NCI-H1092 treated with DMSO at 0.1 percent for 48 hours (cell line): ENCODE data around the gene FIZ1.
"Not testable (repeated sequence)": the region's sequence is repeated elsewhere in the genome, so short reads cannot be mapped to it uniquely, and the experiment has no call there.

Experiments
- DNase-seq: peaks from one replicate; lab custom pipeline; 2025; lab: John Stamatoyannopoulos, UW

The FIZ1 gene

DNA sequence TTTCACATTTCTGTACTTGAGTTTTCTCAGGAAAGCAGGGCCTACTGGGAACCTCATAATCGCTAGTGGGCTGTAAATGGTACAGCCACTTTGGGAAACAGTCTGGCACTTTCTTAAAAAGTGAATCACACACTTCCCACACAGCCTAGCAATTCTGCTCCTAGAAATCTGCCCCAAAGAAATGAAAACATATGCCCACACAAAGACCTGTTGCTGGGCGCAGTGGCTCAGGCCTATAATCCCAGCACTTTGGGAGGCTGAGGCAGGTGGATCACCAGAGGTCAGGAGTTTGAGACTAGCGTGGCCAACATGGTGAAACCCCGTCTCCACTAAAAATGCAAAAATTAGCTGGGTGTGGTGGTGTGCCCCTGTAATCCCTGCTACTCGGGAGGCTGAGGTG, 29.8 kb downstream of the FIZ1 start:
- not testable (repeated sequence) for DNase-seq

DNA sequence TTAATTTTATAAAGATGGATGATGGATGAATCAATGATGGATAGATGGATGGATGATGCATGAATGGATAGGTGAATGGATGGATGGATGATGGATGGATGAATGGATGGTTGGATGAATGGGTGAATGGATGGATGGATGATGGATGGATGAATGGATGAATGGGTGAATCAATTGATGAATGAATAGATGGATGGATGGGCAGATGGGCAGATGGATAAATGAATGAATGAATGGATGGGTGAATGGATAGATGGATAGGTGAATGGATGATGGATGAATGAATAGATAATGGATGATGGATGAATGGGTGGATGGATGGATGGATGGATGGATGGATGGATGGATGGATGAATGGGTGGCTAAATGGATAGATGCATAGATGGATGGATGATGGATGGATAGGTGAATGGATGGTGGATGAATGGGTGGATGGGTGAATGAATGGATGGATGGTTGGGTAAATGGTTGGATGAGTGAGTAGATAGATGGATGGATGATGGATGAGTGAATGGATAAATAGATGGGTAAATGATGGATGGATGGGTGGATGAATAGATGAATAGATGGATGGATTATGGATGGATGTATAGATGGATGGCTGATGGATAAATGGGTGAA, 31.5 kb downstream of the FIZ1 start:
- DNase-seq: no peak

DNA sequence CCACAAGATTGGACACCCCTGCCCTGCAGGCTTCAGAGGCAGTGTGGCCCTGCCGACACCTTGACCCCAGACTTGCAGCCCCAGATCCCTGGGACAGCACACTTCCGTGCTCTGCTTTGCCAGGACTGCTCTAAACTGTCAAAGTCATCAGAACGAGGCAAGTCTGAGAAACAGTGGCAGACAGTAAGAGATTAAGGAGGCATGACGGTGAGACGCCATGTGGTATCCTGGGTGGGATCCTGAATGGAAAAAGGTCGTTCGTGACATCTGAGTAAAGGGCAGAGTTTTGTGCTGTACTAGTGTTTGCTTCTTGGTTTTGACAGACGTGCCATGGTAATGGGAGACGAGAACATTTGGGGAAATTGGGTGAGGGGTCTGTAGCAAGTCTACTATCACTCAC, 32.5 kb downstream of the FIZ1 start:
- DNase-seq: no peak

DNA sequence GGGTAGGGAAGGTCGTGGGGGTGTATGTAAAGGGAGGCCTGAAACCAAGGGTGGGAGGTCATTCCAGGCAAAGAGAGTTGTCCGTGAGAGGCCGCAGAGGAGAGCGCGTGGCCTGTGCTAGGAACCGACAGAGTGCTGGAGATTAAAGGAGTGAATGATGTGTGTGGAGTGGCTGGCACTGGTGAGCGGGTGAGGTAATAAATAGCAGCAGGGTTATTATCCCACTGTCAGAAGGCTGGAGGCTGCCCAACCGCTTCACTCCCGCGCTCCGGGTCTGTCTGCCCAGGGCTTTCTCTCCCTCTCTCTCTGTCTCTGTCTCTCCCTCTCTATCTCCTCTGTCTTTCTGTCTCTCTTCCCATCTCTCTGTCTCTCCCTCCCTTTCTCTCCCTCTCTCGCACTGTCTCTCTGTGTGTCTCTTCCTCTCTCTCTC, 36.0 kb downstream of the FIZ1 start:
- peak; percentile 71 for DNase-seq

DNA sequence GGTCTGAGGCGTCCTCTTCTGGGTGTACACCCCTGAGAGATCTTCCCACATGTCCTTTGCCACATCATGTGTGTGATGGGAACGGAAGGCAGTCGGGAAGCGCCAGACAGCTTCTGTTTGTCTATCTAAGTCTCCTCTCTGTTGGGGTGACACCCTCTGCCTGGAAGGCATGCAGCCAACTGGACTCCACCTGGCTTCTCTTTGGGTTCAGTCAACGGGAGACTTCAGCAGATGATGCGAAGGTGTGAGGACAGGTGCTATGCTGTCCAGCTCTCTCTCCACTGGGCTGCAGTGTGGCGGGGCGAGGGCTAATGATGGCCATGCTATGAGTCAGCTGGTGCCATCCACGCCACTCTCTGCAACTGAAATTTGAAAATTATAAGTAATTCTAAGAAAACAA, 39.6 kb downstream of the FIZ1 start:
- no peak for DNase-seq

DNA sequence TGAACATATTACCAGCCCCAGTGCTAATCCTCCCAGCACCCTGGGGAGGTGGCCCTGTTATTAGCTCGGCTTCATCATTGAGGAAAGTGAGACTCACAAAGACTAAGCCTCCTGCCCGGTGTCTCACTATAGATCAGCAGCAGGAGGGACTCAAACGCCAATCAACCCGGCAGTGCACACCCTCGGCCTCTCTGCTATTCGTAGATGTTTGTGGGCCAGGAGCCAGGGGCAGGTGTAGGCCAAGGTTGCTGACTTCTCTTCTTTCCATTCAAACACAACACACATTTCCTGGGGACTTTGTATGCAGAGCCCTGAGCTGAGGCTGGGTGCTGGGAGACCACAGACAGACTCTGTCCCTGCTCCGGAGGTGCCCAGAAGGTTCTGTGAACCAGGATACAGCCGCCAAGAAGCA, 44.6 kb downstream of the FIZ1 start:
- peak; percentile 23 for DNase-seq

DNA sequence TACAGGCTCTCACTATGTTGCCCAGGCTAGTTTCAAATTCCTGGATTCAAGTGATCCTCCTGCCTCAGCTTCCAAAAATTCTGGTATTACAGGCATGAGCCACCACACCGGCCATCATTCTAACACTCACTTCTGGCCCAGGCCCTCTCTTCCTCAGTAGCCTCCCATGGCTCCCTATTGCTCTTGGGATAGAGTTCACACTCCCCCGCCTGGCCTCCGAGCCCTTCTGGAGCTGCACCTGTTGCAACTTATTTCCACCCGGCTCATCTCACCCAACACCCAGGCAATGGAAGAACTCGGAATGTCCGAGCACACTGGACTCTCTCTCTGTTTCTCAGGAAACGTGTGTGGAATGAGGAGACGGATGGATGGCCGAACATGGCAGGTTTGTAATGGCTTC, 45.0 kb downstream of the FIZ1 start:
- DNase-seq: no peak

DNA sequence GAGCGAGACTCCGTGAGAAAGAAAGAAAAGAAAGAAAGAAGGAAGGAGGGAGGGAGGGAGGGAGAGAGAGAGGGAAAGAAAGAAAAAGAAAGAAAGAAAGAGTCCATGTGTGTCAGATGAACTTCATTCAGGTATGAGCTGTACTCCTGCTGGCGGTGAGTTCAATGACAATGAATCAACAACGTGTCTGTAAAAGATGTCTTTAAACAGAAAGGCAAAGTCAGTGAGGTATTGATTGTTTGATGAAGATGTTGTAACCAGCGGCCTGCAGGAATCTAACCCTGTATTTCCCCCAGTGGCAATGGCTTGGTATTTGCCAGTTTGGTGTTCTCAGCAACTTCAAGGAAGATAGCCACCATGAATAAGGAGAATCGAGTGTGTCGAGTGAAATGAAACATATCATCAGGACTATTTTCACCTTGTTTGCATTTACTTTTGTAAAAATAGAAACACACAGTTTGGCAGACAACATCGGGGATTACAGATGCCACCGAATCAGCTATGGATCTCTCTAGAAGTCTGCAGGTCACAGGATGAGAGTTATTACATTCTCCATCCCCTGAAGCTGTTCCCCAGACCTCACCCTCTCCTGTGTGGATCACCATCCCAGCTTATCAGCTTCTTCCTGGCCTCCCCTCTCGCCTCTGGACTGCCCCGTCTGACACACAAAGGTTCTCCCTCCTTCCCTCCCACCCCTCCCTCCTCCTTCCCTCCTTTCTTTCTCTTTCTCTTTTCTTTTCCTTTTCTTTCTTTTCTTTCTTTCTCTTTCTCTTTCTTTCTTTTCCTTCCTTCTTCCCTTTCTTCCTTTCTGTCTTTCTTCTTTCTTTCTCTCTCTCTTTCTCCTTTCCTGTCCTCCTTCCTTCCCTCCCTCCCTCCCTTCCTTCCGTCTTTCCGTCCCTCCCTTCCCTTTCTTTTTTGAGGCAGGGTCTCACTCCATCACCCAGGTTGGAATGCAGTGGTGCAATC, 45.8 kb downstream of the FIZ1 start:
- DNase-seq: no peak

DNA sequence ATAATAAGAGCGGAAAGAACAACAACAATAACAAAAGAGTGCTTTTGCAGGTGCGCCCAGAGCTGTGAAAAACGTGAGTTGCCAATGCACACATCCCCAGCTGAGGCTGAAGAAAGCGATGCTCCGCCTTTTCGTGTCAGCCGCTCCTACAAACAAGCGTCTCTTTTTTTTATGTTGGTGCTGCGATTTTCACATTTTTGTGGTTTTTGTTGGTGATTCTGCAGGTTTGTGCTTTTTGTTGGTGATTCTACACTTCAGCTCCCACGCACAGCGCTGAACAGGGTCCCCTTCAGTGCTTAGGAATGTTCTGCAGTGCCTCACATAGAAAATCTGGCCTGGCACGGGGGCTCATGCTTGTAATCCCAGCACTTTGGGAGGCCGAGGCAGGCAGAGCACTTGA, 46.7 kb downstream of the FIZ1 start:
- DNase-seq: no peak

DNA sequence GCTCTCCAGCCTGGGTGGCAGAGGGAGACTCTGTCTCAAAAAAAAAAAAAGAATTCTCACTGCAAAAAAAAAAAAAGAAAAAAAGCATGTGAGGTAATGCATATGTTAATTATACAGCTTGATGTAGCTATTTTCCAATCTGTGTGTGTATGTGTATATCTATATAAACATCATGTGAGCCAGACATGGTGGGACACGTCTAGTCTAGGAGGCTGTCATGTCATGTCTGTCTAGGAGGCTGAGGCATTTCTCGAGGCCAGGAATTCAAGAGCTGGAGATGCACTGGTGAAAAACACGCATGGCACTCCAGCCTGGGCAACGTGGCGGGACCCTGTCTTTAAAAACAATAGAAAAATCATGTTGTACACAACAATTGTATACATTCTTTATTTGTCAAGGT, 47.1 kb downstream of the FIZ1 start:
- DNase-seq: no peak

DNA sequence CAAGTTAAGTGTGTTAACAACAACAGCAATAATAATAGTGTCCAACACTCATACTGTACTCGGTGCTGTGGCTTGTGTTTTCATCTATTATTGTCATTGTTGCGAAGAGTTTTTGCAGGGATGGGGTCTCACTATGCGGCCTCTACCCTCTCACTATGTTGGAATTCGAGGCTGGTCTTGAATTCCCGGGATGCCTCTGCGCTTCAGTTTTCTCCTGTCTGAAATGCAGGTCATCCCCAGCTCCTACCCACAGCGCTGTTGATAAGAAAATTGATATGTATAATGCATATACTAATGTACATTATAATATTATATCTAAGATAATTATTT, 49.0 kb downstream of the FIZ1 start:
- no peak for DNase-seq

DNA sequence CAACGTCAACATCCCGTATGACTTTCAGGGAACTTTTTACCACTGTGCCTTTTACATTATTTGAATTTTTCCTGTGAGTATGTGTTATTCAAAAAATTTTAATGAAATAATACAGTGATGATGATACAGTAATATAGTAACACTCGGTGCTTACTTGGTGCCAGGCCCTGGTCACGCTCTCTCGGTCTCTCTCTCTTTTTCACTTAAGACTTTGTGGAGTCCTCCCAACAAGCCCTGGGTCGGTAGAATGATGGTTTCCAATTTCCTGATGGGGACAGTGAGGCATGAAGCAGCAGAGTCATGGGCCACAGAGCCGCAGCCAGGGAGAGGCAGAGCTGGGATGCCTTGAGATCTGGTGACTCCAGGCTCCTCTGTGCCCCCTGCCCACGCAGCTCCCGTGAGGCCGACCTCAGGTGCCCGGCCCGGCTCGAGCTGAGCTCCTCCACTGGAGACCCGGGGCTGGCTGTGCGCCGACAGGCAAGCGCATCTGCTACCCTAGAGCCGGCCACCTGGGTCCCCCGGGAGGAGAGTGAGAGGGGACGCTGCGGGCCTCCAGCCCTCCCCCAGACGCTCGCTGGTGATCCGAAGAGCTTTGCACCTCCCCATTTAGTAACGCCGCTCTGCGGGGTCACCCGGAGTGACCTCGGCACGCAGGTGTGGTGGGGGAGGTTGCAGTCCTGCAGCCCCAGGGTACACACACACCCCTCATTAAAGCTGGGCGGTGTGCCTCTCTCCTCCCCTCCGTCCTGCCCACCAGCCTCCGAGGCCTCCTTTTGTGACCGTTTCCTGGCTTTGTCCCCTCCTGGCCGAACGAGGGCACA, 49.6 kb downstream of the FIZ1 start:
- peak; percentile 57 for DNase-seq

DNA sequence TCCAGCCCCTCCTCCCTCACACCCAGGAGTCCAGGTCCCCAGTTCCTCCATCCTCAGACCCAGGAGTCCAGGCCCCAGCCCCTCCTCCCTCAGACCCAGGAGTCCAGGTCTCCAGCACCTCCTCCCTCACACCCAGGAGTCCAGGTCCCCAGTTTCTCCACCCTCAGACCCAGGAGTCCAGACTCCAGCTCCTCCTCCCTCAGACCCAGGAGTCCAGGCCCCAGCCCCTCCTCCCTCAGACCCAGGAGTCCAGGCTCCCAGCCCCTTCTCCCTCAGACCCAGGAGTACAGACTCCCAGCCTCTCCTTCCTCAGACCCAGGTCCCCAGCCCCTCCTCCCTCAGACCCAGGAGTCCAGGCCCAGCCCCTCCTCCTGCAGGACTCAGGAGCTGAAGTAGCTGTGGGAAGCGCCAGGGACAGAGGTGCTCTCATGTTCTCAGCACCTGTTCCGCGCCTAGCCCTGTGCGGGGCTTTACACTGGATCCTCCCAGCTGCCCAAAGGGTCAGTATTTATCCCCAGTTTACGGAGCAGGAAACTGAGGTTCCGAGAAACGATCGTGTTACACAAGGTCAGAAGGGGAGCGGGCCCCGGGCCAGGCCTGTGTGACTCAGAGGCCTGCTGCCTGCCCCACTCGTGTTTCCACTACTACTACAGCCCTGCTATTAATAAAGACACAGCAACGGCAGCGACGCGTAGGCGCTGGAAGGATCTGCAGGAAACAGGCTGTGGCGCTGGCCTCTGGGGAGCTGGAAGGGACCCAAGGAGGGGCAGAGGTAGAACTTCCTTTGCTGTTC, 52.3 kb downstream of the FIZ1 start:
- DNase-seq: no peak

DNA sequence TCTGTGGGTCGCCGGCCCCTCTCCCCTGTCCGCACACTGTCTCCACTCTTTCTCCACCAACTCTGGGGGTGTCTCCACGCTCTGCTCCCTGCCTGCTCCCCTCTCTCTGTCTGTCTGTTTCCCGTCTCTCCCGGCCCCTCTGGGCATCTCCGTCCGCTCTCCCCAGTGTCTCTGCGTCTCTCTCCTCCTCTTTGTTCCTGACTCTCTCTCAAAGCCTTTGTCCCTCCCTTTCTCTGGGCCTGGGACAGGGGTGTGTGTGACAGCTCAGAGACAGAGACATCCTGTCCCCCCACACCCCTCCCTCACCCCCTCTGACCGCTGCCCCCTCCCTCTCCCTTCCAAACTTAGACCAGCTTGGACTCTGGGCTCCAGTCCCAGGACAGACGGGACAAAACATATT, 53.3 kb downstream of the FIZ1 start:
- no peak for DNase-seq

DNA sequence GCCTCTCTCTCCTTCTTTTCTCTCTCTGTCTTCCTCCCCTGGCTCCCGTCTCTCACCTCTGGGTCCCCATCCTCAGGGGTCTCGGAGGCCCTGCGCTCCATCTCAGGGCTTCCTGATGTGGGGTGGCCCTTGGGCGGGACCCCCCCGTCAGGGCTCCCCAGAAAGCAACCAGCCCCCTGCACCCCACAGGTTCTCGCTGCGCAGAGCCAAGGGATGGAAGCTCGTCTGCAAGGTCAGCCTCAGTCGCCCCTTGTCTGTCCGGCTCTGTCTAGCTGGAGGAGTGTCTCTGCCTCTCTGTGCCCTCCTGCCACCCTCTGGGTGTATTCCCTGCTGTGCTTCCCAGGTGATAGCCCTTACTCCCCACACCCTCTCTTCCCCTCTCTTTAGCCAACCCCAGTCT, 53.9 kb downstream of the FIZ1 start, which contains the start of gene SBK3:
SBK3 (minus strand) TSS at position 101 of the 400 bp plus-strand sequence; CDS start at position 101, 0 bp downstream.
- no peak for DNase-seq

DNA sequence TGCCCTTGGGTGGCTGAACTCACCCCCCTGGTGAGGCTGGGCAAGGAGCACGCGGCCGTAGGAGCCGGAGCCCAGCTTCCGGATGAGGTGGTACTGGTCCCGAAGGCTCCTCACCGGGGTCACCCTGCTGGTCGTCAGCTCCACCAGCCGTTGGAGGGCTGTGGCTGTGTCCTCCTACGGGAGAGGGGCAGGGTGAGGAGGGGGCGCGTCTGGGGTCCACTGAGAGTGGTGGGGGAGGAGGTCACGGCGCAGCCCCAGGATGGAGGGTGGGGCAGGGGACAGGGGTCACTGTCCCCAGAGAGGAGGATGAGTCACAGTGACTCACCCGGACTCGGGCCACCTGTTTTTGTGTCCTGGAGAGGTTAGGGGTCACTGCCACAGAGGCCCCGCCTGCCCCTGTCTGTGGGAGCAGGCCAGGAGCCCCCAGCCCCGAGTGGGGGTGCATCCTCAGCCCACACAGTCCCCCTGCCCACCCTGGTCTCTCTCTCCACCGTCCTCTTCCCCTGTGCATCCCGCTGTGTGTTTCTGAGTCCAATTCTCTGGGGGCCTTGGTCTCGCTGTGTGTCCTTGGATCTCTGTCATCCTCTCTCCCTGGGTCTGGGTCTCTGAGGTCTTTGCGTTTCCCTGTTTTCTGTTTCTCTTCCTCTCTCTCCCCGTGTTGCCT, 54.4 kb downstream of the FIZ1 start:
- no peak for DNase-seq

DNA sequence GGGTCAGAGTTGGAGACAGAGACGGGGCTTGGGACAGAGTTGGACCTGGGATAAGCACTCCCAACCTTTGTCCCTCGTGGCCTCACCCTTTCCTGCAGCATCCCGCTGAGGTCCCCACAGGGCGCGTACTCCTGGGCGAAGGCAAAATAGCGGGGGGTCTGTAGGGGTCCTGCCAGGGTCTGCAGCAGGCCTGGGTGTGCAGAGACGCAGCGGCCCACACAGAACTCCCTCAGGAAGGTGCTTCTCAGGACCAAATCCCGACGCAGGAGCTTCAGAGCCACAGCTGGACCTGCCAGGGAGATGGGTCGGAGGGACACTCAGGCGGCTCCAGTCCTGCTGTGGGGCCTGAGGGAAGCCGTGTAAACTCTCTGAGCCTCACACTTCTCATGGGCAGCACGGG, 55.3 kb downstream of the FIZ1 start:
- DNase-seq: no peak

DNA sequence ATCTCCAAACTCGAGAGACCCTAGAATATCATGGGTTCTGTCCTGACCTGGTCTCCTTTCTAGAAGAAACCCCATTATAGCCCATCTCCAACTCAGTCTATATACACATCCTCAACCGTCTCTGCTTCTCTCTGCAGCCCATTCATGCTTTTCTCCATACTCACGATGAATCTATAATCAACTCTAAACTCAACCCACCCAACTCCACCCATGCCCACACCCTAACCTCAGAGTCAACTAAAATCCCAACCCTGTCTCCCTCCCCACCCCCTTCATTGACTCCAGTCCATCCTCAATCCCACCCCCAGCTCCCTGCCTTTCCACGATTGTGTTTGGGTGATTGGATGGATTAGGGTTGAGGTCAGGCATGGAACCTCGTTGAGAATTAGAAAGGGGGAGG, 55.8 kb downstream of the FIZ1 start:
- no peak for DNase-seq

DNA sequence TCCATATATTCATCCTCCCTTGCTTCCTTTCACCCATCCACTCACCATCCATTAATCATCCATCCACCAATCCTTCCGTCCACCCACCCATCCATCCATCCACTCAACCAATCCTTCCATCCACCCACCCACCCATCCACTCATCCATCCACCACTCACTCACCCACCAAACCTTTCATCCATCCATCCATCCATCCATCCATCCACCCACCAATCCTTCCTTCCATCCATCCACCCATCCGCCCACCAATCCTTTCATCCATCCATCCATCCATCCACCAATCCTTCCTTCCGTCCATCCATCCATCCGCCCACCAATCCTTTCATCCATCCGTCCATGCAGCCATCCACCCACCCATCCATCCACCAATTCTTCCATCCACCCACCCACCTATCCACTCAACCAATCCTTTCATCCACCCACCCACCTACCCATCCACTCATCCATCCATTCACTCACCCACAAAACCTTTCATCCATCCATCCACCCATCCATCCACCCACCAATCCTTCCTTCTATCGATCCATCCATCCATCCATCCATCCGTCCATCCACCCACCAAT, 56.9 kb downstream of the FIZ1 start:
- DNase-seq: no peak
